PC-3 (cell line): ENCODE measurements around the gene TCAP.

ENCODE experiments used
- EZH2 ChIP-seq: fragments of 300-600 bp; sonication (generic); IDR thresholded peaks from one replicate; pipeline ENCODE4 v1.6.1; 2017; ENCODE audit warnings: antibody characterized with exemption, mild to moderate bottlenecking, low read length; ENCODE audit not compliant: unreplicated experiment
- EZH2phosphoT487 ChIP-seq: fragments of 300-600 bp; sonication (generic); IDR thresholded peaks from 2 replicates; pipeline ENCODE4 v1.6.1; 2018; ENCODE audit warnings: mild to moderate bottlenecking, antibody characterized with exemption, low read length, borderline replicate concordance
- TF ChIP-seq, protein P1 (sequence below): fragments of 300-600 bp; sonication (generic); conservative IDR thresholded peaks from 2 replicates; pipeline ENCODE4 v1.5.1; 2017; ENCODE audit warnings: antibody characterized with exemption, low read depth, mild to moderate bottlenecking, low read length

DNA sequence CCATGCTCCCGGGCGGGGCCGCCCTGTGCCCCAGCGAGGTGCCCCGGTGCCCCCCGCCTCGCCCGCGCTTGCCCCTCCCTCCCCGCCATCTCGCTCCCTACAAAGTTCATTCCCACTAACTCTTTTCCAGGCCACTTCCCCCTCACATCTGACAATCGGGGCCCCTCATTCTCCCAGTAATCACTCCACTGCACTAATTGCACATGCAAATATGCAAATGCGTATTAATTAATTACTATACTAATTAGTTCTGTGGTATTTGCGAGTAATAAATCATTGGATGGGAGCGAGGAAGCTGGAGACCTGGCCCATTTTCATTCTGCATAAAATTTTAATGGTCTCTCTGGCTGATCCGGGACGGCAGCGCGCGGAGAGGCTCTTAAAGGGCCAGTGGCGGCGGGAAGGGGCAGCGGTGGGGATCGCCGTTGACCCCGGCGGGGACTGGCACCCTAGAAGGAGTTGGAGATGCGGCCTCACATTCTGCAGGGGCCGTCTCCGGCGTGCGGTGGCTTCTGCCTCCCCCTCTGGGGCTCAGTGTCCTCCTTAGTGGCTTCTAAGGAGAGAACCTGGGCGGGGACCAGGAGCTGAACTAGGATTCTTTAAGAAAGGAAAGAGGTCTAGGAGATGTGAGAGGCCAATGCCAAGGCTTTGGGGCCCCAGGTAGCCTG, 46.8 kb upstream of the TCAP start:
- TF ChIP-seq, protein P1, sequence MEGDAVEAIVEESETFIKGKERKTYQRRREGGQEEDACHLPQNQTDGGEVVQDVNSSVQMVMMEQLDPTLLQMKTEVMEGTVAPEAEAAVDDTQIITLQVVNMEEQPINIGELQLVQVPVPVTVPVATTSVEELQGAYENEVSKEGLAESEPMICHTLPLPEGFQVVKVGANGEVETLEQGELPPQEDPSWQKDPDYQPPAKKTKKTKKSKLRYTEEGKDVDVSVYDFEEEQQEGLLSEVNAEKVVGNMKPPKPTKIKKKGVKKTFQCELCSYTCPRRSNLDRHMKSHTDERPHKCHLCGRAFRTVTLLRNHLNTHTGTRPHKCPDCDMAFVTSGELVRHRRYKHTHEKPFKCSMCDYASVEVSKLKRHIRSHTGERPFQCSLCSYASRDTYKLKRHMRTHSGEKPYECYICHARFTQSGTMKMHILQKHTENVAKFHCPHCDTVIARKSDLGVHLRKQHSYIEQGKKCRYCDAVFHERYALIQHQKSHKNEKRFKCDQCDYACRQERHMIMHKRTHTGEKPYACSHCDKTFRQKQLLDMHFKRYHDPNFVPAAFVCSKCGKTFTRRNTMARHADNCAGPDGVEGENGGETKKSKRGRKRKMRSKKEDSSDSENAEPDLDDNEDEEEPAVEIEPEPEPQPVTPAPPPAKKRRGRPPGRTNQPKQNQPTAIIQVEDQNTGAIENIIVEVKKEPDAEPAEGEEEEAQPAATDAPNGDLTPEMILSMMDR: no peak
- TF ChIP-seq EZH2phosphoT487 (no peak), EZH2 (no peak)
